Embryonic facial prominence (tissue), 1 donor: ENCODE results near the gene KCNC4.

Experiments used
- DNase-seq: peaks from one replicate; pipeline ENCODE4 v3.0.0-alpha.2; 2016; ENCODE audit errors: extremely low spot score

The KCNC4 gene

DNA sequence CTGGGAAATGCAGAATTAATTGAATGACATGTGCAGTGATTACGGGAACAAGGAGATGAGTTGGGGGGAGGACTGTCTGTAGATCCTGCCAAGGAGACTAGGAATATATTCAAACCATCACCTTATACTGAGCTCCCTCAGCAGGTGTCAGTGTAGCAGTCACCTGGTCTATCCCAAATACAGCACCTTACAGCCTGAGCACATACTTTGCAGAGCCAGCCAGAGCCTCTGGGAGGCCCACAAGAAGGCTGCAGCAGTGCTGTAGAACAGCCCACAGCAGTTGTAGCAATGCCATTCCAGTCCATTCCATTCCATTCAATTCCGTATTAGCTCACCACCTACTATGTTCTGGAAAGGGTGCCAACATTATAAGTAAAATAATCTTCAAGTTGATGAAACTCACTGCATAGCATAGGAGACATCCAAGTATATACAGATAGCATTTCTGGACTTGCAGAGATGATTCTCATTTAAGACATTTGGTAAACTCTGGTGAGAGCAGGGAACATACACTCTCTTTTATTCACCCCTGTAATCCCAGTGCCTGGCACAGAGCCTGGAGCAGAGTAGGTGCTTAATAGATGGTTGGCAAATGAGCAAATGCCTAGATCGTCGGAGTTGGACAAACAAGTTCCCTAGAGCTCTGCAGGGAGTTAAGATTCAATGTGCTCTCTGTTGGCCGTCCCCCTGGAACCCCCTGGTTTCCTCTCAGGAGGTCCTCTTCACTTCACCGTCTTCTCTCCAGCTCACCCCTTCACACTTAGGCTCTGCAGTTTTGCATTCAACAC is 44.7 kb downstream of the KCNC4 start:
- DNase-seq, result no peak

DNA sequence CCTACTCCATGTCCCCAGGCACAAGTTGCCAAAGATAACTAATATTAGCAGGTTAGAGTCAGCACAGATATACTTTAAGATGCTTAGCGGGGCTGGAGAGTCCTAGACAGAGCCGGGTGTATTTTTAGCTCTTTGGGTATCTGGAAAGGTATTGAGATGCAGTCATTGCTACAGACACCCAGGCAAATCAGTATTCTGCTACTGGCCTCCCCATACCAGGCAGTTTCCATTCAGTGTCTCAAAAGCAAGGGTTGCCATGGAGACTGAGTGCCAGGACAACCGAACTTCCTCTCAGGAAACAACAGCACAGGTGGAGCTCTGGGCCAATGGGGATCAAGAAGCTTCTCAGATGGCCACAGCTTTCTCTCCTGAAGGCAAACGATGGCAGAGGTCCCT is 45.3 kb downstream of the KCNC4 start:
- DNase-seq, result no peak

DNA sequence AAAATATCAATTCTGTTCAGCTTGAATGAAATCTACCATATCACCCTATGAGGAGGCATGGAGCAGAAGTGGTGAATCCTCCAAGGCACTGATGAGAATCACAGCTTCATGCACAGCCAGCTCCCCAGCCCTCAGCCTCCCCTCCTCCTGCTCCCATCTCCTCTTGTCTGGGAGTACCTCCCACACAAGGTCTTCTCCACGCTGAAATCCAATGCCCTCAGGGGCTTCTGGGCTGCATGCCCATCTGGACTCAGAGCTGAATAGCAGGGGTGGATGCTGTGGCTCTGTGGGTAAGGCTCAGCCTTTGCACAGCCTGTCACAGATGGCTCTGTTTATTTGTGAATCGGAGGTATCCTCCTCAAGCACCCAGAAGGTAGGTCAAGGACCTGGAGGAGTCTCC is 48.6 kb downstream of the KCNC4 start:
- no peak for DNase-seq

DNA sequence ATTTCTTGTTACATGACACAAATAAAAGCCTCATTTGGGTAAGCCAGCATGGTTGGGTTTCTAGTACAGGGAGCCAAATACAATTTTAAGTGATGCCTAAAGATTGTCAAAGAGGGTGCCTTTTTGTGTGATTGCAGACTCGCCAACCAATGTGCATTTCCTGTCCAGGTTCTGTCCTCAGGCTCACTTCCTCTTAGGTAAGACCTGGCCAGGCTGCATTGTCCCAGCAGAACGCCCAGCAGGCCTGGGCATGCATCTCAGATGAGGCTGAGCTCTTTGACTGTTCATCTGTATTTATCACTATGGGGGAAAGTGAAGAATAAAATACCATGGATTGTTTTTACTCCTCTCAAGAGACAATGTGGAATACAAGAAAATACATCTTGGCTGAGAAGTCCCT is 49.7 kb downstream of the KCNC4 start:
- no peak for DNase-seq
